ENCODE measurements around the gene GRIK4.

GRCh38 chr11:120797143-120797542 is 285.6 kb downstream of the GRIK4 start:
- TF ChIP-seq, protein P1, sequence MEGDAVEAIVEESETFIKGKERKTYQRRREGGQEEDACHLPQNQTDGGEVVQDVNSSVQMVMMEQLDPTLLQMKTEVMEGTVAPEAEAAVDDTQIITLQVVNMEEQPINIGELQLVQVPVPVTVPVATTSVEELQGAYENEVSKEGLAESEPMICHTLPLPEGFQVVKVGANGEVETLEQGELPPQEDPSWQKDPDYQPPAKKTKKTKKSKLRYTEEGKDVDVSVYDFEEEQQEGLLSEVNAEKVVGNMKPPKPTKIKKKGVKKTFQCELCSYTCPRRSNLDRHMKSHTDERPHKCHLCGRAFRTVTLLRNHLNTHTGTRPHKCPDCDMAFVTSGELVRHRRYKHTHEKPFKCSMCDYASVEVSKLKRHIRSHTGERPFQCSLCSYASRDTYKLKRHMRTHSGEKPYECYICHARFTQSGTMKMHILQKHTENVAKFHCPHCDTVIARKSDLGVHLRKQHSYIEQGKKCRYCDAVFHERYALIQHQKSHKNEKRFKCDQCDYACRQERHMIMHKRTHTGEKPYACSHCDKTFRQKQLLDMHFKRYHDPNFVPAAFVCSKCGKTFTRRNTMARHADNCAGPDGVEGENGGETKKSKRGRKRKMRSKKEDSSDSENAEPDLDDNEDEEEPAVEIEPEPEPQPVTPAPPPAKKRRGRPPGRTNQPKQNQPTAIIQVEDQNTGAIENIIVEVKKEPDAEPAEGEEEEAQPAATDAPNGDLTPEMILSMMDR (IDR thresholded peaks at IDR 0.05), result no peak
- TF ChIP-seq POLR2A (IDR thresholded peaks at IDR 0.05) (no peak), EP300 (IDR thresholded peaks at IDR 0.05) (no peak), POLR2AphosphoS5 (IDR thresholded peaks at IDR 0.05) (no peak)
